SU-DHL-6 (cell line): ENCODE measurements around the gene EIF3K.

Experiments
- H2AFZ ChIP-seq: fragments of 200-600 bp; sonication (generic); 2 replicates; pipeline ENCODE4 v1.6.1; 2014; ENCODE audit warnings: low read depth, mild to moderate bottlenecking, moderate library complexity, mixed read lengths, antibody characterized with exemption, low read length; ENCODE audit not compliant: severe bottlenecking
- H3F3A ChIP-seq: fragments of 200-600 bp; shearing (Covaris generic); 2 replicates; pipeline ENCODE4 v1.6.0; 2016; ENCODE audit warnings: antibody characterized with exemption, mild to moderate bottlenecking; ENCODE audit not compliant: insufficient read depth
- H3K27ac ChIP-seq: fragments of 200-600 bp; sonication (generic); 2 replicates; pipeline ENCODE4 v1.5.1; 2016; ENCODE audit warnings: low read depth, mild to moderate bottlenecking, low read length, moderate library complexity, mixed read lengths
- H3K27me3 ChIP-seq: fragments of 200-600 bp; sonication (generic), shearing (Covaris generic); 2 replicates; pipeline ENCODE4 v1.6.0; 2014; ENCODE audit warnings: mild to moderate bottlenecking, low read length
- H3K36me3 ChIP-seq: fragments of 200-600 bp; sonication (generic); 2 replicates; pipeline ENCODE4 v1.6.1; 2014; ENCODE audit warnings: mild to moderate bottlenecking, low read length, mixed read lengths
- H3K4me2 ChIP-seq: fragments of 300-600, 200-600 bp; shearing (Covaris generic), sonication (generic); 2 replicates; pipeline ENCODE4 v1.6.0; 2014; ENCODE audit warnings: low read length, low read depth, mild to moderate bottlenecking; ENCODE audit not compliant: poor library complexity, severe bottlenecking
- H3K4me3 ChIP-seq: fragments of 200-600 bp; sonication (generic); 2 replicates; pipeline ENCODE4 v1.5.1; 2014; ENCODE audit warnings: antibody characterized with exemption, low read length, mild to moderate bottlenecking, mixed read lengths; ENCODE audit not compliant: insufficient read depth, poor library complexity, severe bottlenecking
- H3K79me2 ChIP-seq: fragments of 200-600 bp; sonication (generic); 2 replicates; pipeline ENCODE4 v1.6.1; 2014; ENCODE audit warnings: mild to moderate bottlenecking, low read length, moderate library complexity; ENCODE audit not compliant: insufficient read depth
- H3K9ac ChIP-seq: fragments of 200-600 bp; sonication (generic); 2 replicates; pipeline ENCODE4 v1.7.0; 2014; ENCODE audit warnings: mild to moderate bottlenecking, low read length
- H3K9me2 ChIP-seq: fragments of 200-600 bp; sonication (generic); replicated peaks from 2 replicates; pipeline ENCODE4 v1.6.1; 2014; ENCODE audit warnings: low read length; ENCODE audit not compliant: insufficient read depth
- H3K9me3 ChIP-seq: fragments of 200-600 bp; sonication (generic); 2 replicates; pipeline ENCODE4 v1.6.1; 2014; ENCODE audit warnings: low read length, mixed read lengths; ENCODE audit not compliant: insufficient read depth
- H4K20me1 ChIP-seq: fragments of 200-600 bp; sonication (generic); 2 replicates; pipeline ENCODE4 v1.6.1; 2014; ENCODE audit warnings: low read depth, mild to moderate bottlenecking, antibody characterized with exemption, low read length, moderate library complexity, mixed read lengths
- EZH2phosphoT487 ChIP-seq: fragments of 200-600 bp; sonication (generic), shearing (Covaris generic); conservative IDR thresholded peaks from 2 replicates; pipeline ENCODE4 v1.6.1; 2018; ENCODE audit warnings: mild to moderate bottlenecking, antibody characterized with exemption, low read length, moderate library complexity, mixed read lengths
- TF ChIP-seq, protein P1 (sequence below): fragments of 200-600 bp; sonication (generic); IDR thresholded peaks from one replicate; pipeline ENCODE4 v1.5.1; 2017; ENCODE audit warnings: antibody characterized with exemption, mild to moderate bottlenecking, low read length, moderate library complexity; ENCODE audit not compliant: insufficient read depth, poor library complexity, severe bottlenecking

EIF3K gene

DNA sequence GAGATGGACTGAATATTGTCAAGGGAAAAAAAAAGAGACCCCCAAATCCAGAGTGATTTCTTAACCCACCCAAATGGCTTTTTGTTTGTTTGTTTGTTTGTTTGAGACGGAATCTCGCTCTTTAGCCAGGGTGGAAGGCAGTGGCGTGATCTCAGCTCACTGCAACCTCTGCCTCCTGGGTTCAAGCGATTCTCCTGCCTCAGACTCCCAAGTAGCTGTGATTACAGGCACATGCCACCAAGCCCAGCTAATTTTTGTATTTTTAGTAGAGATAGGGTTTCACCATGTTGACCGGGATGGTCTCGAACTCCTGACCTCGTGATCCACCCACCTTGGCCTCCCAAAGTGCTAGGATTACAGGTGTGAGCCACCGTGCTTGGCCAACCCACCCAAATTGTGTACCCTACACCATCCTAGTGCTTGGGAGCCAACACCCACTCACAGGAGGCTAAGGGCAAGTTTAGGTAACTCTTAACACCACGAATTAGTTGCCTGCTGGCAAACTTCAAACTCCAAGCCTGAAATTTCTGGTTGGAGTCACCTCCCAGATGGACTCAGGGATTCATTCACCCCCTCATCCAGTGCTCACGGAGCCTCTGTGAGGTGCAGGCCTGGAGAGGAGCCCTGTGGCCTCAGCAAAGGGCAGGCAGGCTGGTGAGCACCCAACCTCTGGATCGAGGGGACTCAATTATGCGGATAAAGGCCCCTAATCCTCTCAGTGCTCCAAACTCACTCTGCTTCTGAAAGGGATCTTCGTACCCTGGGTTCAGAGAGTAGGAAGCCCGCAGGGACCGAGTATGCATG is 66.1 kb downstream of the EIF3K start:
- H3K9me3 ChIP-seq: no peaks in the 10 kb centered on the region
- no peaks in the 10 kb centered on the region for H3K36me3 ChIP-seq
- no peak overlapping the region for H3K27ac ChIP-seq
- TF ChIP-seq EZH2phosphoT487: no peak
- TF ChIP-seq, protein P1, sequence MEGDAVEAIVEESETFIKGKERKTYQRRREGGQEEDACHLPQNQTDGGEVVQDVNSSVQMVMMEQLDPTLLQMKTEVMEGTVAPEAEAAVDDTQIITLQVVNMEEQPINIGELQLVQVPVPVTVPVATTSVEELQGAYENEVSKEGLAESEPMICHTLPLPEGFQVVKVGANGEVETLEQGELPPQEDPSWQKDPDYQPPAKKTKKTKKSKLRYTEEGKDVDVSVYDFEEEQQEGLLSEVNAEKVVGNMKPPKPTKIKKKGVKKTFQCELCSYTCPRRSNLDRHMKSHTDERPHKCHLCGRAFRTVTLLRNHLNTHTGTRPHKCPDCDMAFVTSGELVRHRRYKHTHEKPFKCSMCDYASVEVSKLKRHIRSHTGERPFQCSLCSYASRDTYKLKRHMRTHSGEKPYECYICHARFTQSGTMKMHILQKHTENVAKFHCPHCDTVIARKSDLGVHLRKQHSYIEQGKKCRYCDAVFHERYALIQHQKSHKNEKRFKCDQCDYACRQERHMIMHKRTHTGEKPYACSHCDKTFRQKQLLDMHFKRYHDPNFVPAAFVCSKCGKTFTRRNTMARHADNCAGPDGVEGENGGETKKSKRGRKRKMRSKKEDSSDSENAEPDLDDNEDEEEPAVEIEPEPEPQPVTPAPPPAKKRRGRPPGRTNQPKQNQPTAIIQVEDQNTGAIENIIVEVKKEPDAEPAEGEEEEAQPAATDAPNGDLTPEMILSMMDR: no peak
- H3K9me2 ChIP-seq: no peaks in the 10 kb centered on the region
- no peak overlapping the region for H2AFZ ChIP-seq
- H3K4me2 ChIP-seq: no peak overlapping the region
- no peak overlapping the region for H3K4me3 ChIP-seq
- H3K9ac ChIP-seq: no peak overlapping the region; the same call in 1 of the 2 replicates
- H3F3A ChIP-seq: no peaks in the 10 kb centered on the region
- H4K20me1 ChIP-seq: peaks cover 4% of the 10 kb centered on the region
- peaks cover 90% of the 10 kb centered on the region for H3K79me2 ChIP-seq
- no peaks in the 10 kb centered on the region for H3K27me3 ChIP-seq

DNA sequence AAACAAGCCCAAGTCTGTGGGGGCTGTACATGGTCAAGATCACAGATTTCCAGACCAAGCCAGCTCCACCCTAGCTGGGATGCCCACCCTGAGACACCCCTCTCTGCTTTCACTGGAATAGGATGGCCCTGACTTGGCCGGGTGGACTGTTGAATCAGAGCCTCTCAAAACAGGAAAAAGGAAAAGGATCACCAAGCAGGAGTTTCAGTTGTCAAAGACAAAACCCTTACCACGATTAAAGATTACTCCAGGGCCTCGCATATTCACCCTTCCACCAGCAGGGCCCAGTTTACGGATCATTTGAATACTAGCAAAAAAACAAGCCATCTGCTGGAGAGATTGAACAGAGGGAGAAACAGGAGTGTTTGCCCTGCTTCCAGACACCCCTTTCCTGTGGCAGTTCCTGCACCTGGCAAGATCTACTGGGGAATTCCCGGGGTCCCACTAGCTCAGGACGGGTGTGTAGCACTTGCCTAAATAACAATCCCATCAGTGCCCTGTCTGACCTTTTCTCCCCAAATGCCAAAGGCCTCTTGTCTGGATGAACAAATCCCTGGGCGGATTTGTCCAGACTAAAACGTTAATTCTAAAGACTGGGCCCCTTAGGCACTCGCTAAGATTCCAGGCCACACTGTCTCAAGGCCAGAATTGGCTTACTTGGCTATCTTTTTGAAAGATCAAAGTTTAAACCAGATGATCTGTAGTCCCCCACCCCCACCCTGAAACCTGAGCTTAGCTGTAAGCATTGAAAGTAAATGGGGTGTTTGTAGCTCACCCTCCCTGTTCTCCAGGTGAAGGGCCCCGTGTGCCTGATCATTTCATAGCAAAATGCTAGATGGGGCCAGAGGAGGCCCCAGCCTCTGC is 66.9 kb downstream of the EIF3K start:
- H3F3A ChIP-seq: no peaks in the 10 kb centered on the region
- no peak overlapping the region for H3K4me2 ChIP-seq
- no peak overlapping the region; the same call in 1 of the 2 replicates for H3K9ac ChIP-seq
- peaks cover 4% of the 10 kb centered on the region for H4K20me1 ChIP-seq
- H3K79me2 ChIP-seq: peaks cover 83% of the 10 kb centered on the region
- H2AFZ ChIP-seq: no peak overlapping the region
- no peak for TF ChIP-seq EZH2phosphoT487
- TF ChIP-seq, protein P1: no peak
- no peaks in the 10 kb centered on the region for H3K9me2 ChIP-seq
- H3K36me3 ChIP-seq: no peaks in the 10 kb centered on the region
- no peaks in the 10 kb centered on the region for H3K27me3 ChIP-seq
- H3K9me3 ChIP-seq: no peaks in the 10 kb centered on the region
- H3K4me3 ChIP-seq: no peak overlapping the region
- no peak overlapping the region for H3K27ac ChIP-seq

DNA sequence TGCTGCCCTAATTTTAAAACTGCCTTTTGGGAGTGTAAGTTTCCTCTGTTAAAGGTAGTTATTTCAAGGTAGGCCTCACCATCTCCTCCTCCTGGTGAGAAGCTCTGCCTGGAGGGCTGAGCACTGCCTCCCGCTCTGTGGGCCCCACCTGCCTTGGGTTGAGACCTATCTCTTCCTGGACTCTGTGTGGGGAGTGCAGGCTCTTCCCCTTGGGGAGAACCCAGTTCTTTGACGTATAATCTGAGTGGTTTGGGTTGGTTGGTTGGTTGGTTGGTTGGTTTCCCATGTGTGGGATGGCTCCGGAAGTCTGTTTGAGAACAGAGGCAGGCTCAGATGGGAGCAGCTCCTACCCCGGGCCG is 67.5 kb downstream of the EIF3K start:
- Histone ChIP-seq H2AFZ (no peak overlapping the region), H3K9me3 (no peaks in the 10 kb centered on the region), H3K36me3 (no peaks in the 10 kb centered on the region), H3K4me3 (no peak overlapping the region), H3K9me2 (no peaks in the 10 kb centered on the region), H3K4me2 (no peak overlapping the region), H3K79me2 (peaks cover 80% of the 10 kb centered on the region), H3K9ac (no peak overlapping the region), H3K27ac (no peak overlapping the region), H4K20me1 (peaks cover 4% of the 10 kb centered on the region), H3F3A (no peaks in the 10 kb centered on the region), H3K27me3 (no peaks in the 10 kb centered on the region)
- TF ChIP-seq, protein P1: no peak
- TF ChIP-seq EZH2phosphoT487: no peak
